Measurements from ENCODE around the gene BCL2A1.
"Not testable (repeated sequence)": the region's sequence is repeated elsewhere in the genome, so short reads cannot be mapped to it uniquely, and the experiment has no call there.

BCL2A1 gene

GRCh38 chr15:79970624-79971434 lies at the start of gene BCL2A1:
Gene BCL2A1 (minus strand): TSS chr15:79971196. CDS start chr15:79971119, 77 bp downstream.
- DNase-seq (ENCODE audit: low spot score), result no peak

GRCh38 chr15:80020731-80021130 lies 49.7 kb upstream of the BCL2A1 start:
- DNase-seq (ENCODE audit: low spot score), result no peak

- not testable (repeated sequence) for DNase-seq (ENCODE audit: low spot score)
Measured at GRCh38 chr15:80020149-80020548, 49.2 kb upstream of the BCL2A1 start.

GRCh38 chr15:80019168-80019745 lies 48.3 kb upstream of the BCL2A1 start:
- no peak for DNase-seq (ENCODE audit: low spot score)

- DNase-seq (ENCODE audit: low spot score), result not testable (repeated sequence)
Measured at GRCh38 chr15:80017139-80017538, 46.1 kb upstream of the BCL2A1 start.

- not testable (repeated sequence) for DNase-seq (ENCODE audit: low spot score)
Measured at GRCh38 chr15:80016506-80016905, 45.5 kb upstream of the BCL2A1 start.

- DNase-seq (ENCODE audit: low spot score), result no peak
Measured at GRCh38 chr15:80015156-80015555, 44.2 kb upstream of the BCL2A1 start.

- not testable (repeated sequence) for DNase-seq (ENCODE audit: low spot score)
Measured at GRCh38 chr15:80014186-80014585, 43.2 kb upstream of the BCL2A1 start.

- DNase-seq (ENCODE audit: low spot score), result no peak
Measured at GRCh38 chr15:80012060-80012726, 41.2 kb upstream of the BCL2A1 start.

GRCh38 chr15:80011596-80011995 lies 40.6 kb upstream of the BCL2A1 start:
- DNase-seq (ENCODE audit: low spot score), result no peak

- DNase-seq (ENCODE audit: low spot score), result not testable (repeated sequence)
Measured at GRCh38 chr15:80011041-80011523, 40.1 kb upstream of the BCL2A1 start.

- DNase-seq (ENCODE audit: low spot score), result no peak
Measured at GRCh38 chr15:80010131-80010673, 39.2 kb upstream of the BCL2A1 start.

GRCh38 chr15:80007532-80007931 lies 36.5 kb upstream of the BCL2A1 start:
- DNase-seq (ENCODE audit: low spot score), result no peak

GRCh38 chr15:80006946-80007345 lies 36.0 kb upstream of the BCL2A1 start:
- DNase-seq (ENCODE audit: low spot score), result no peak

- DNase-seq (ENCODE audit: low spot score), result no peak
Measured at GRCh38 chr15:80003934-80004472, 33.0 kb upstream of the BCL2A1 start.

- DNase-seq (ENCODE audit: low spot score), result no peak
Measured at GRCh38 chr15:80003171-80003570, 32.2 kb upstream of the BCL2A1 start.

- no peak for DNase-seq (ENCODE audit: low spot score)
Measured at GRCh38 chr15:80002267-80002666, 31.3 kb upstream of the BCL2A1 start.

- DNase-seq (ENCODE audit: low spot score), result no peak
Measured at GRCh38 chr15:79994615-79995014, 23.6 kb upstream of the BCL2A1 start.

GRCh38 chr15:79991826-79992225 lies 20.8 kb upstream of the BCL2A1 start:
- no peak for DNase-seq (ENCODE audit: low spot score)

- no peak for DNase-seq (ENCODE audit: low spot score)
Measured at GRCh38 chr15:79990997-79991334, 20.0 kb upstream of the BCL2A1 start.

GRCh38 chr15:79990280-79990996 lies 19.4 kb upstream of the BCL2A1 start:
- no peak for DNase-seq (ENCODE audit: low spot score)

- DNase-seq (ENCODE audit: low spot score), result no peak
Measured at GRCh38 chr15:79989682-79990081, 18.7 kb upstream of the BCL2A1 start.

Measured in cerebellar cortex (tissue), 1 donor.